ENCODE data around the gene GPX5.

GPX5 gene

GRCh38 chr6:28580475-28580874 lies 54.8 kb downstream of the GPX5 start:
- Histone ChIP-seq H3K36me3 (ENCODE audit: control insufficient read depth, insufficient read depth, low read length) (no peaks in the 10 kb centered on the region), H3K27me3 (replicated peaks; ENCODE audit: control insufficient read depth, insufficient read depth, low read length, poor library complexity, severe bottlenecking) (no peaks in the 10 kb centered on the region), H3K27ac (ENCODE audit: insufficient read depth, low read length, poor library complexity, severe bottlenecking) (no peak overlapping the region), H3K9me3 (ENCODE audit: control insufficient read depth, low read length) (no peaks in the 10 kb centered on the region), H3K4me3 (ENCODE audit: insufficient read depth, low read depth, low read length, poor library complexity, severe bottlenecking) (no peak overlapping the region), H3K4me1 (ENCODE audit: control insufficient read depth, insufficient read depth, low read length, poor library complexity, severe bottlenecking) (no peaks in the 10 kb centered on the region)
- DNase-seq: no peak

- no peaks in the 10 kb centered on the region for H3K9me3 ChIP-seq (ENCODE audit: control insufficient read depth, low read length)
- no peak for DNase-seq
- no peak overlapping the region for H3K4me3 ChIP-seq (ENCODE audit: insufficient read depth, low read depth, low read length, poor library complexity, severe bottlenecking)
- peaks cover 19% of the 10 kb centered on the region for H3K27me3 ChIP-seq (replicated peaks; ENCODE audit: control insufficient read depth, insufficient read depth, low read length, poor library complexity, severe bottlenecking)
- no peak overlapping the region for H3K27ac ChIP-seq (ENCODE audit: insufficient read depth, low read length, poor library complexity, severe bottlenecking)
- H3K4me1 ChIP-seq (ENCODE audit: control insufficient read depth, insufficient read depth, low read length, poor library complexity, severe bottlenecking): peaks cover 6% of the 10 kb centered on the region
- H3K36me3 ChIP-seq (ENCODE audit: control insufficient read depth, insufficient read depth, low read length): no peaks in the 10 kb centered on the region
These were observed 57.8 kb downstream of the GPX5 start for GRCh38 chr6:28583463-28583862.

All from effector memory CD4-positive, alpha-beta T cell (primary cell).